Testis (tissue), 3 donors: ENCODE results near the gene IL1RAPL1. TPM values are rescaled to one million over a fixed set of nuclear protein-coding genes. Genes with fewer than 3 reads are reported as not detected.

Experiments used
- DNase-seq: peaks from one replicate; pipeline ENCODE4 v3.0.0-alpha.2; 2019
- H3K27ac ChIP-seq, 2 donors: fragments of 200-600 bp; sonication (generic); one replicate each; pipeline ENCODE4 v1.5.1; 2019
- H3K27me3 ChIP-seq: fragments of 200-600 bp; sonication (generic); one replicate; pipeline ENCODE4 v1.5.1; 2019
- H3K36me3 ChIP-seq: fragments of 200-600 bp; sonication (generic); one replicate; pipeline ENCODE4 v1.5.1; 2017; ENCODE audit warnings: low read depth; ENCODE audit errors: missing control alignments
- H3K4me1 ChIP-seq: fragments of 200-600 bp; sonication (generic); one replicate; pipeline ENCODE4 v1.5.1; 2019
- H3K4me3 ChIP-seq, 2 donors: fragments of 200-600 bp; sonication (generic); one replicate each; pipeline ENCODE4 v1.5.1; 2017 to 2019
- H3K9me3 ChIP-seq: fragments of 200-600 bp; sonication (generic); one replicate; pipeline ENCODE4 v1.5.1; 2017
- POLR2A ChIP-seq: fragments of 450-650 bp; IDR thresholded peaks from one replicate; pipeline ENCODE4 v1.6.1; 2017; ENCODE audit warnings: antibody characterized with exemption, mild to moderate bottlenecking, moderate library complexity
- WGBS, 2 donors: methylation state at CpG; one replicate each; pipeline ENCODE4 v1.1.5; 2018; 5-methylcytosine and 5-hydroxymethylcytosine counted together
- intact Hi-C: fragments of 100-400 bp; cut with DNase I; formaldehyde crosslinking; loops from one replicate; pipeline ENCODE4 v1.15.1; 2023; ENCODE audit warnings: low total_unique reads
- polyA plus RNA-seq: library from polyadenylated mRNA; stranded (reverse); fragments of 350-450 nt; fragmentation: Illumina TruSeq; extraction: RNeasy Lipid Tissue Mini Kit (QIAGEN cat#74804); gene quantifications from one replicate; pipeline ENCODE4 v1.2.3, GENCODE V29; 2014; ENCODE audit warnings: low read depth, low replicate concordance; ENCODE audit not compliant: insufficient read depth
- total RNA-seq, 2 donors: library from RNA; depleted of rRNA; stranded (reverse); fragments of >200 nt; gene quantifications; one replicate each; pipeline ENCODE4 v1.2.3, GENCODE V29; 2016
- TF ChIP-seq, protein P1 (sequence below), 3 experiments: fragments of 450-650 bp in 2 of 3; fragments of 200-600 bp in 1 of 3; sonication (generic) in 1 of 3; IDR thresholded peaks; one replicate each; pipeline ENCODE4 v1.5.1; 2016 to 2019; ENCODE audit warnings: antibody characterized with exemption in 3 of 3, mild to moderate bottlenecking in 2 of 3, moderate library complexity in 1 of 3

IL1RAPL1 gene
- total and polyA plus RNA-seq, 3 donors from 2014 or later: 0.13 to 0.94 (median 0.93) TPM

DNA sequence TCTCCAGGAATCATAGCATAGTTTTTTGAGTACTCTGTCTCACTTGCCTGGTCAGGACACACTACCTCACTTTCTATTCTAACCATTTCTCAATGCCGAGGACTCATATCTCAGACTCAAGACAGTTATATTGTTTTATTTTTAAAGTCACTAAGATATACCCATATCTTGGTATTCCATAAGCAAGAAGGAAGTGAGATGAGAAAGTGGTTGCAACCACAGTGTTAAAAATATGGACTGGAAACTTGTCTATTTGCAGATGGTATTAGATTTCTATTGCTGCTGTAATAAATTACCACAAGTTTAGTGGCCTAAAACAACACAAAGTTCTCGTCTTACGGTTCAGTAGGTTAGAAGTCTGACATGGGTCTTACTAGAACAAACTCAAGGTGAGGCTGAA is 1283.4 kb downstream of the IL1RAPL1 start:
- Histone ChIP-seq H3K27ac (no peak overlapping the region), H3K4me1 (no peaks in the 10 kb centered on the region), H3K4me3 (no peak overlapping the region), H3K27me3 (no peaks in the 10 kb centered on the region), H3K36me3 (no peaks in the 10 kb centered on the region), H3K9me3 (no peaks in the 10 kb centered on the region)
- TF ChIP-seq, protein P1, sequence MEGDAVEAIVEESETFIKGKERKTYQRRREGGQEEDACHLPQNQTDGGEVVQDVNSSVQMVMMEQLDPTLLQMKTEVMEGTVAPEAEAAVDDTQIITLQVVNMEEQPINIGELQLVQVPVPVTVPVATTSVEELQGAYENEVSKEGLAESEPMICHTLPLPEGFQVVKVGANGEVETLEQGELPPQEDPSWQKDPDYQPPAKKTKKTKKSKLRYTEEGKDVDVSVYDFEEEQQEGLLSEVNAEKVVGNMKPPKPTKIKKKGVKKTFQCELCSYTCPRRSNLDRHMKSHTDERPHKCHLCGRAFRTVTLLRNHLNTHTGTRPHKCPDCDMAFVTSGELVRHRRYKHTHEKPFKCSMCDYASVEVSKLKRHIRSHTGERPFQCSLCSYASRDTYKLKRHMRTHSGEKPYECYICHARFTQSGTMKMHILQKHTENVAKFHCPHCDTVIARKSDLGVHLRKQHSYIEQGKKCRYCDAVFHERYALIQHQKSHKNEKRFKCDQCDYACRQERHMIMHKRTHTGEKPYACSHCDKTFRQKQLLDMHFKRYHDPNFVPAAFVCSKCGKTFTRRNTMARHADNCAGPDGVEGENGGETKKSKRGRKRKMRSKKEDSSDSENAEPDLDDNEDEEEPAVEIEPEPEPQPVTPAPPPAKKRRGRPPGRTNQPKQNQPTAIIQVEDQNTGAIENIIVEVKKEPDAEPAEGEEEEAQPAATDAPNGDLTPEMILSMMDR (IDR thresholded peaks at IDR 0.05): no peak
- TF ChIP-seq POLR2A: no peak
- intact Hi-C loops: no loop called here
- no peak for DNase-seq
- WGBS, 2 donors: 76 to 97% methylated on average over 3 of the region's 3 CpGs

DNA sequence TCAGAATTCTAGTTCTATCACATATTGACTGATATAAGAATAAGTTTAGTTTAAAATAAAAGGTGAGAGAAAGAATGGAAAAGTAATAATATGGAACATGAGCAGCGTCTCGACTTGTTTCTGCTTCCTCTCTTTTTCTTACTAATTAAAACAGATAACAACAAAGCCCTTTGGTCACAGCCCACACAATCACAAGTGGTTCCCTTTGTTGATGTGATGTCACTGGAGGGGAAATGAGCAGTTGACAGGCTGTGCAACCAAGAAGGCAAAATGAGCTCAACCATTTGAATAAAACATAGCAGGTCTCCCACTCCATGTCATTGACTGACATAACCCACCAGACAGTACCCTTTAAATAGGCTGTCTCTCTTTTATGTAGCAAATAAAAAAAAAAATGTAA is 1285.6 kb downstream of the IL1RAPL1 start:
- Histone ChIP-seq H3K27me3 (no peaks in the 10 kb centered on the region), H3K9me3 (no peaks in the 10 kb centered on the region), H3K4me3 (no peak overlapping the region), H3K36me3 (no peaks in the 10 kb centered on the region), H3K4me1 (no peaks in the 10 kb centered on the region), H3K27ac (no peak overlapping the region)
- no peak for DNase-seq
- WGBS, 2 donors: 72 to 80% methylated on average over 2 of the region's 2 CpGs
- intact Hi-C loops: no loop called here
- TF ChIP-seq, protein P1 (IDR thresholded peaks at IDR 0.05): no peak
- TF ChIP-seq POLR2A: no peak

DNA sequence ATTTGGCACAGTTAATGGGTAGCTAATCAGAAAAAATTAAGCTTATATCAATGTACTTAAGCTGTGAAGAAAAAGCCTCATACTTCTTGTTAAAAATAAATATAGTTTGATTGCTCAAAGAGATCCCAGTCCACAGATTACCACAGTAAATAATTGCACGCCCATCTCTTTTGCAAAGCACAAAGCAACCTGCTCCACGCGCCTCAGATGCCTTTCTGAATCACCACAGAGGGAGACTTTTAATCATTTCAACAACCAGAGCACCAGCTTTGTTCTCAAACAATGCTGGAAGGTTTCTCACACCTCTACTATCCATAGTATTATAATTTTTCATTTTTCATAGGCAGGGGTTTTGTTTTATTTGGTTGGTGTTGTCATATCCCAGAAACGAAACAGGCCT is 1289.5 kb downstream of the IL1RAPL1 start:
- no peak for TF ChIP-seq POLR2A
- TF ChIP-seq, protein P1 (IDR thresholded peaks at IDR 0.05): no peak
- H3K27ac ChIP-seq: no peak overlapping the region
- WGBS, 2 donors: 86 to 92% methylated on average over 4 of the region's 4 CpGs
- DNase-seq: no peak
- H3K4me1 ChIP-seq: no peaks in the 10 kb centered on the region
- no peaks in the 10 kb centered on the region for H3K9me3 ChIP-seq
- intact Hi-C loops: no loop called here
- H3K4me3 ChIP-seq: no peak overlapping the region
- no peaks in the 10 kb centered on the region for H3K27me3 ChIP-seq
- H3K36me3 ChIP-seq: no peaks in the 10 kb centered on the region

DNA sequence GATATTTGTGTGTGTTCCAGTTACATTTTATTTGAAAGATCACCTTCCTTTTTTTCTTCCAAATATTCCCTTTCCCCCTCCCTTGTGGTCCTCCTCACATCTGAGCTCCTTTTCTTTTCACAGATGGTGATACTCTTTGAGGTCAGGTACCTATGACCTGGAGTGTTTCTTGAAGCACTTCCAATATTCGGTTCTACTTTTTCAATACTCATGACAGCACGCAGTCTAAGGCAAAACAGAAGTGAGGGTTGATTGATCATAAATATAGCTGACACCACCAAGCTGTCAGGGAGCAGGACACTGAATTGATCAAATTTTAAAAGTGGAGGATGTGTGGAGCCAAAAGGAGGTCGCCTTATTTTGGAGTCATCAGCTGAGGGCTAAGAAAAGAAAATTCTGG is 1293.7 kb downstream of the IL1RAPL1 start:
- TF ChIP-seq, protein P1 (IDR thresholded peaks at IDR 0.05): no peak
- TF ChIP-seq POLR2A: no peak
- Histone ChIP-seq H3K27me3 (no peaks in the 10 kb centered on the region), H3K36me3 (no peaks in the 10 kb centered on the region), H3K4me3 (no peak overlapping the region), H3K9me3 (no peaks in the 10 kb centered on the region), H3K4me1 (no peaks in the 10 kb centered on the region), H3K27ac (no peak overlapping the region)
- DNase-seq: no peak
- intact Hi-C loops: no loop called here
- 92 to 98% methylated on average over 3 of the region's 3 CpGs for WGBS, 2 donors

DNA sequence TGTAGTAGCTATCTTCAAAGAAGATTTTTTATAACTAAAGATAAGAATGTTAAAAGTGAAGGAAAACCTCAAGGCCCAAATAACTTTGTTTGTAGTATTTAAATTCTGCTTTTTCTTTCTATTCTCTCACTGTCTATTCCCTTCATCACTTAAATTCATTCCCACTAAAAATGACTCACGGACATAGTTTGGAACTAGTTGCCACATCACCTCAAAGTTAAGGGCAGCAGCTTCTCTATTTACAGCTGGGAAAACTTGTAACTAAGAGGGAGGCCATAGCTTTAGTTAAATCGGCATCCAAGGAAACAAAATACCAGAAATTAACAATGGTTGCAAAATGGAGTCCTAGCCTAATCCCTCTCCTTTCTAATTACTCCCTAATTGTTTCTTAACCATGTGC is 1302.8 kb downstream of the IL1RAPL1 start:
- TF ChIP-seq, protein P1 (IDR thresholded peaks at IDR 0.05): no peak
- no peak for TF ChIP-seq POLR2A
- Histone ChIP-seq H3K27ac (no peak overlapping the region), H3K4me1 (no peaks in the 10 kb centered on the region), H3K4me3 (no peak overlapping the region), H3K36me3 (no peaks in the 10 kb centered on the region), H3K9me3 (no peaks in the 10 kb centered on the region), H3K27me3 (no peaks in the 10 kb centered on the region)
- 79 to 97% methylated on average over 2 of the region's 2 CpGs for WGBS, 2 donors
- intact Hi-C loops: no loop called here
- DNase-seq: no peak
